Tibial nerve (tissue), 4 donors: ENCODE data around the gene SEC62. TPM values are rescaled to one million over a fixed set of nuclear protein-coding genes. Genes with fewer than 3 reads are reported as not detected.

ENCODE experiments used
- DNase-seq, 2 donors: peaks; one replicate each; pipeline ENCODE4 v3.0.0-alpha.2; 2019; ENCODE audit warnings: low spot score in 2 of 2
- H3K27ac ChIP-seq, 4 donors: fragments of 200-600 bp; sonication (generic) in 3 of 4; one replicate each; pipeline ENCODE4 v1.5.1; 2017 to 2019; ENCODE audit warnings: mild to moderate bottlenecking in 1 of 4
- H3K27me3 ChIP-seq, 2 donors: fragments of 200-600 bp; sonication (generic) in 1 of 2; one replicate each; pipeline versions ENCODE4 v1.5.1 to v1.6.0; 2017 to 2019
- H3K36me3 ChIP-seq, 3 donors: fragments of 200-600 bp; sonication (generic); one replicate each; pipeline ENCODE4 v1.5.1; 2018 to 2019
- H3K4me1 ChIP-seq, 4 donors: fragments of 200-600 bp; sonication (generic) in 3 of 4; one replicate each; pipeline ENCODE4 v1.5.1; 2017 to 2019
- H3K4me3 ChIP-seq, 4 donors: fragments of 200-600 bp; sonication (generic) in 3 of 4; one replicate each; pipeline ENCODE4 v1.5.1; 2017 to 2019; ENCODE audit warnings: mild to moderate bottlenecking in 1 of 4, moderate library complexity in 1 of 4
- H3K9me3 ChIP-seq, 4 donors: fragments of 200-600 bp; sonication (generic) in 3 of 4; one replicate each; pipeline ENCODE4 v1.5.1; 2017 to 2019
- CTCF ChIP-seq, 5 experiments: fragments of 200-600 bp in 3 of 5; fragments of 450-650 bp in 2 of 5; sonication (generic) in 3 of 5; IDR thresholded peaks; one replicate each; pipeline ENCODE4 v1.5.1; 2016 to 2019; ENCODE audit warnings: antibody characterized with exemption in 5 of 5, mild to moderate bottlenecking in 3 of 5, moderate library complexity in 2 of 5
- EP300 ChIP-seq, 2 donors: sonication (generic); formaldehyde crosslinking; IDR thresholded peaks; one replicate each; pipeline ENCODE4 v1.6.1; 2017; ENCODE audit warnings: antibody characterized with exemption in 2 of 2, mild to moderate bottlenecking in 1 of 2
- POLR2A ChIP-seq, 2 donors: fragments of 450-650 bp; IDR thresholded peaks; one replicate each; pipeline ENCODE4 v1.6.1; 2017; ENCODE audit warnings: antibody characterized with exemption in 2 of 2, mild to moderate bottlenecking in 2 of 2, moderate library complexity in 2 of 2
- WGBS, 2 donors: methylation state at CpG; one replicate each; pipeline ENCODE4 v1.1.5; 2018; 5-methylcytosine and 5-hydroxymethylcytosine counted together
- total RNA-seq, 4 donors: library from RNA; depleted of rRNA; stranded (reverse); fragments of >200 nt; gene quantifications; one replicate each; pipeline ENCODE4 v1.1.0, GENCODE V29; 2016

Gene SEC62
- total RNA-seq, 4 donors from 2014 or later: 36.0 to 53.3 (median 45.7) TPM

- no peak for DNase-seq
- H3K36me3 ChIP-seq: peaks cover 0 to 89% (median 21%) of the 10 kb centered on the region in 3 donors
- no peak overlapping the region for H3K27ac ChIP-seq
- no peaks in the 10 kb centered on the region for H3K9me3 ChIP-seq
- no peaks in the 10 kb centered on the region for H3K27me3 ChIP-seq
- H3K4me1 ChIP-seq: no peaks in the 10 kb centered on the region
- TF ChIP-seq CTCF (IDR thresholded peaks at IDR 0.05): no peak
- no peak for TF ChIP-seq POLR2A (IDR thresholded peaks at IDR 0.05)
- TF ChIP-seq EP300 (IDR thresholded peaks at IDR 0.05): no peak
- H3K4me3 ChIP-seq: no peak overlapping the region
- 76 to 85% methylated on average over 3 of the region's 3 CpGs for WGBS, 2 donors
Observed at GRCh38 chr3:169984292-169984691, 17.7 kb downstream of the SEC62 start.

GRCh38 chr3:169990431-169990830 lies 23.8 kb downstream of the SEC62 start:
- Histone ChIP-seq H3K36me3 (peaks cover 0 to 78% (median 2%) of the 10 kb centered on the region in 3 donors), H3K4me1 (peaks cover 0 to 9% (median 0%) of the 10 kb centered on the region in 4 donors), H3K27me3 (no peaks in the 10 kb centered on the region), H3K9me3 (no peaks in the 10 kb centered on the region), H3K4me3 (no peak overlapping the region), H3K27ac (no peak overlapping the region)
- no peak for DNase-seq
- WGBS, 2 donors: 95 to 96% methylated on average over 4 of the region's 4 CpGs
- no peak for TF ChIP-seq EP300 (IDR thresholded peaks at IDR 0.05)

DNA sequence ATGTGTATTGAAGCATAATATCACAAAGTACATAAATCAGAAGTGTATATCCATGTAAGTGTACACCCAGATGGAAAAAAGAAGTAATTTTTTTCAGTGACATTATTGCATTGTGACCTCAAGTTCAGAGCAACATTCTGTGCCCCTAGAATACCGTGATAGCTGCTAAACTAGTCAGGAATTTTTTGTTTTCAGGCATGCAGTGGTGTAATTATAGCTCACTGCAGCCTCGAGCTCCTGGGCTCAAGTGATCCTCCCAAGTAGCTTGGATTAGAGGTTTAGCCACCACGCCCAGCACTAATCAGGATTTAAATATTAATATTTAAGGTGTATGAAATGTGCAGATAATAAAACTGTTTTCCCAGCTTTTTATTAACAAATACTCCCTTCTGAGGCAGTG lies 25.5 kb downstream of the SEC62 start:
- H3K36me3 ChIP-seq: peaks cover 0 to 76% (median 0%) of the 10 kb centered on the region in 3 donors
- DNase-seq: no peak
- no peak overlapping the region for H3K27ac ChIP-seq
- H3K4me3 ChIP-seq: no peak overlapping the region
- no peaks in the 10 kb centered on the region for H3K9me3 ChIP-seq
- TF ChIP-seq POLR2A (IDR thresholded peaks at IDR 0.05) (no peak), CTCF (IDR thresholded peaks at IDR 0.05) (no peak), EP300 (IDR thresholded peaks at IDR 0.05) (no peak)
- 49 to 64% methylated on average over 3 of the region's 3 CpGs for WGBS, 2 donors
- peaks cover 0 to 9% (median 0%) of the 10 kb centered on the region in 4 donors for H3K4me1 ChIP-seq
- no peaks in the 10 kb centered on the region for H3K27me3 ChIP-seq

- DNase-seq: no peak
- Histone ChIP-seq H3K27me3 (no peaks in the 10 kb centered on the region), H3K36me3 (peaks cover 0 to 74% (median 0%) of the 10 kb centered on the region in 3 donors), H3K9me3 (no peaks in the 10 kb centered on the region), H3K4me1 (peaks cover 0 to 9% (median 0%) of the 10 kb centered on the region in 4 donors), H3K4me3 (no peak overlapping the region), H3K27ac (no peak overlapping the region)
- 85 to 86% methylated on average over 5 of the region's 5 CpGs for WGBS, 2 donors
- TF ChIP-seq CTCF (IDR thresholded peaks at IDR 0.05): no peak
Observed at GRCh38 chr3:169992781-169993180, 26.2 kb downstream of the SEC62 start.

DNA sequence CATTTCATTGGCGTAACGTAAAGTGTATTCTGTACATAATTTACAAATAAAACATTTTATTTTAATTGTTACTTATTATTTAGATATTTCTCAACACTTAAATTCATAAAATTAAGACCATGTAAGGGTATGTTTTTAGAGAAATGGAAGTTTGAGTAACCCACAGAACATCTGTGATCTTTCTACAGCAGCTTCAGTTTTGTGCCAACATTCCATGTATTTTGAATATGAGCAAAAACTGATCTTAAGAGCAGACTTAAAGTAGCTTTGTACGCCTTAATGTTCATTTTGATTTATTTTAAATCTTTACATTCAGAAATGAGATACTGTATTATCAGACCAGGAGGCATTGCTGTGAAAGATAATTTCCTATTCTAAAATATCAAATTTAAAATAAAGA lies 27.2 kb downstream of the SEC62 start:
- no peak overlapping the region for H3K4me3 ChIP-seq
- no peaks in the 10 kb centered on the region for H3K9me3 ChIP-seq
- WGBS, 2 donors: 92% methylated on average over 3 of the region's 3 CpGs
- no peaks in the 10 kb centered on the region for H3K27me3 ChIP-seq
- H3K36me3 ChIP-seq: peaks cover 0 to 71% (median 0%) of the 10 kb centered on the region in 3 donors
- DNase-seq: no peak
- no peak for TF ChIP-seq POLR2A (IDR thresholded peaks at IDR 0.05)
- H3K27ac ChIP-seq: no peak overlapping the region
- peaks cover 0 to 9% (median 0%) of the 10 kb centered on the region in 4 donors for H3K4me1 ChIP-seq

GRCh38 chr3:169996063-169996462 lies 29.5 kb downstream of the SEC62 start:
- Histone ChIP-seq H3K36me3 (peaks cover 0 to 75% (median 0%) of the 10 kb centered on the region in 3 donors), H3K9me3 (no peaks in the 10 kb centered on the region), H3K4me3 (no peak overlapping the region), H3K27me3 (no peaks in the 10 kb centered on the region), H3K27ac (no peak overlapping the region), H3K4me1 (peaks cover 0 to 9% (median 0%) of the 10 kb centered on the region in 4 donors)
- TF ChIP-seq CTCF (IDR thresholded peaks at IDR 0.05) (no peak), POLR2A (IDR thresholded peaks at IDR 0.05) (no peak), EP300 (IDR thresholded peaks at IDR 0.05) (no peak)
- 95 to 99% methylated on average over 2 of the region's 2 CpGs for WGBS, 2 donors
- no peak for DNase-seq
